GM18505 (cell line): ENCODE results near the gene RMND5B.
"Not testable (repeated sequence)": the region's sequence is repeated elsewhere in the genome, so short reads cannot be mapped to it uniquely, and the experiment has no call there.

Source experiments
- ATAC-seq: cut with Tn5 transposase; IDR thresholded peaks from one replicate; pipeline ENCODE4 v1.9.1; 2021; ENCODE audit not compliant: unreplicated experiment
- POLR2A ChIP-seq: IDR thresholded peaks from 4 replicates; pipeline ENCODE4 v1.6.1; 2011; ENCODE audit warnings: borderline replicate concordance; ENCODE audit not compliant: insufficient read depth, insufficient read length; ENCODE audit errors: extremely low read depth

RMND5B gene

GRCh38 chr5:178182158-178182876 is 51.5 kb downstream of the RMND5B start:
- TF ChIP-seq POLR2A, result no peak
- no peak for ATAC-seq

DNA sequence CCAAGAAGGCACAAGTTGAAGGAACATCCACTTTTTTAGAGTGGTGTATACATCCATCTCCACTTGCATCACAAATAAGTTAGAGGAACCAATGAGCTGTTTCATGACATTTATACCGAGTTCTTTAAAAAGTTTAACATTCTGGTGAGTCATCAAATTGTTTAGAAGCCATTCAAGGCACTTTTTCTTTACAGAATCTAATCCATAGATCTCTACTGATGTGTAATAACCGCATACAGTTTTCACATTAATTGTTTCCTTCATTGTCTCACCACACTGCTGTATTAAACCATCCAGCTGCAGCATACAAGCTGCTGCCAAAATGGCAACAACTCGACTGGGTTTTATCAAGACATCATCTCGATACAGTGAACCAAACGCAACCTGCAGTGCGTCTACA is 55.6 kb downstream of the RMND5B start:
- TF ChIP-seq POLR2A, result no peak
- ATAC-seq, result no peak

- TF ChIP-seq POLR2A, result no peak
- no peak for ATAC-seq
Measured at GRCh38 chr5:178187014-178187413, 56.2 kb downstream of the RMND5B start, which contains the start of gene GMCL2. Gene GMCL2, minus strand, starts transcription at chr5:178187371. Its CDS starts 72 bp downstream, at chr5:178187299.

GRCh38 chr5:178189433-178189832 is 58.6 kb downstream of the RMND5B start:
- TF ChIP-seq POLR2A, result no peak
- no peak for ATAC-seq

- no peak for TF ChIP-seq POLR2A
- no peak for ATAC-seq
Measured at GRCh38 chr5:178191661-178192060, 60.8 kb downstream of the RMND5B start.

- no peak for ATAC-seq
- TF ChIP-seq POLR2A, result no peak
Measured at GRCh38 chr5:178192244-178192643, 61.4 kb downstream of the RMND5B start.

GRCh38 chr5:178192787-178193186 is 62.0 kb downstream of the RMND5B start:
- TF ChIP-seq POLR2A, result no peak
- ATAC-seq, result no peak

- no peak for ATAC-seq
- no peak for TF ChIP-seq POLR2A
Measured at GRCh38 chr5:178193251-178193809, 62.5 kb downstream of the RMND5B start.

DNA sequence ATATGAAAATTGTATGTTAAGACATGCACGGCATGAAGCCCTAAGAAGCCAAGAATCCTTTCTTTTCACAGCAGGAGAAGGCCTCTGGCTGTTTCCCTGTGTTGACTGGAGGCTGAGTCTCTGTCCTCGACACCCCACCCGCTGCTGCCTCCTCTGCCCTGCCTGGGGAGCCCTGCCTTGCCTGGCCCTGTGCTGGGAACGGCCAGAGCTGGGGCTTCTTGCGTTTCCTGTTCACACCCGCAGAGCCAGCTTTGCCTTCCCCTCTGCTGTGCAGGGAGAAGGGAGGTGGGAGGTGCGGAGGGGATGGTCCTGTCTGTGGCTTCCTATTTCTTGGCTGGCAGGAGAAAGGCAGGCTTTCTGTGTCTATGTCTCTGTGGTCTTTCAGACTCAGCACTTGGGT is 63.2 kb downstream of the RMND5B start:
- no peak for ATAC-seq

DNA sequence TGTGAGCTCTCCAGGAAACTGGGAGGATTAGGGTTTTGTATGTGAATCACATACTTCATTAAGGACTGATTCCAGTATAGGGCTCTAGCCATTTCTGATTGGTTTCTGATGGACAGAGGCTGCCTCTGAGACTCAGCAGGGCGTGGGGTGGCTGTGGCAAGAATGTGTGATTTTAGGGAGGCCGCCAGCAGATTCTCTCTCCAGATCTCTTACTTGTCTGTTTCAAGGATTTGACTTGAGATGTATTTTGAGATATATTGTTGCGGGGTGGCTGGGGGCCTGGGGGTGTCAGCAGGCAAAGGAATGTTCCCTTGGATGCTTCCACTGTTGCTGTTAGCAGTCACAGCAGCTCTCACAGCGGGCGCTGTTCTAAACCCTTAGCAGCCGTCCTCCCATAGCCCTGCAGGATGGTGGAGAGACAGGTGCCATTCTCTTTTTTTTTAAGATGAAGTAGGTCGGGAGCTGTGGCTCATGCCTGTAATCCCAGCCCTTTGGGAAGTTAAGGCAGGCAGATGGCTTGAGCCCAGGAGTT is 65.5 kb downstream of the RMND5B start:
- no peak for TF ChIP-seq POLR2A
- ATAC-seq, result no peak

More for the DNA sequence above, 63.2 kb downstream of the RMND5B start:
- no peak for TF ChIP-seq POLR2A

- ATAC-seq, result no peak
- no peak for TF ChIP-seq POLR2A
Measured at GRCh38 chr5:178196986-178197385, 66.2 kb downstream of the RMND5B start.

- not testable (repeated sequence) for ATAC-seq
Measured at GRCh38 chr5:178198151-178198550, 67.3 kb downstream of the RMND5B start.

- ATAC-seq, result no peak
- no peak for TF ChIP-seq POLR2A
Measured at GRCh38 chr5:178198706-178199105, 67.9 kb downstream of the RMND5B start.

- no peak for ATAC-seq
- no peak for TF ChIP-seq POLR2A
Measured at GRCh38 chr5:178199581-178200434, 69.0 kb downstream of the RMND5B start.
